Fibroblast of lung (primary cell): Measurements from ENCODE around the gene NCBP3. TPM values are rescaled to one million over a fixed set of nuclear protein-coding genes. Genes with fewer than 3 reads are reported as not detected.

ENCODE experiments used
- DNase-seq, 2 donors: peaks; one replicate each; pipeline versions ENCODE4 v3.0.0 to v3.0.0-alpha.2; 2010; ENCODE audit warnings: low read depth in 2 of 2
- H2AFZ ChIP-seq: 2 replicates; pipeline ENCODE4 v1.5.1; 2012; ENCODE audit warnings: low read length, control low read depth, inconsistent platforms
- H3K27ac ChIP-seq: 2 replicates; pipeline ENCODE4 v1.5.1; 2011; ENCODE audit warnings: low read length, control low read depth; ENCODE audit not compliant: insufficient read depth
- H3K27me3 ChIP-seq: 2 replicates; pipeline ENCODE4 v1.5.1; 2011; ENCODE audit warnings: mild to moderate bottlenecking, low read length; ENCODE audit not compliant: control insufficient read depth, insufficient read depth
- H3K36me3 ChIP-seq: 2 replicates; pipeline ENCODE4 v1.5.1; 2011; ENCODE audit warnings: low read length; ENCODE audit not compliant: control insufficient read depth, insufficient read depth
- H3K4me1 ChIP-seq: 2 replicates; pipeline ENCODE4 v1.5.1; 2011; ENCODE audit warnings: low read length; ENCODE audit not compliant: control insufficient read depth, insufficient read depth; ENCODE audit errors: extremely low read depth
- H3K4me2 ChIP-seq: 2 replicates; pipeline ENCODE4 v1.5.1; 2011; ENCODE audit warnings: low read length, control low read depth; ENCODE audit not compliant: insufficient read depth; ENCODE audit errors: extremely low read depth
- H3K4me3 ChIP-seq, 4 experiments: fragments of 200-600 bp in 1 of 4; sonication (generic) in 1 of 4; replicated peaks in 1 of 4; 2 replicates each; pipeline ENCODE4 v1.5.1; 2011 to 2016; ENCODE audit warnings: low read length in 4 of 4, low read depth in 3 of 4, mild to moderate bottlenecking in 3 of 4, control low read depth in 2 of 4, inconsistent platforms in 1 of 4, mixed read lengths in 1 of 4; ENCODE audit not compliant: insufficient read depth in 1 of 4; ENCODE audit errors: control extremely low read depth in 1 of 4
- H3K79me2 ChIP-seq: 2 replicates; pipeline ENCODE4 v1.5.1; 2012; ENCODE audit warnings: mild to moderate bottlenecking, low read length, inconsistent platforms; ENCODE audit not compliant: control insufficient read depth, insufficient read depth
- H3K9ac ChIP-seq: 2 replicates; pipeline ENCODE4 v1.5.1; 2011; ENCODE audit warnings: mild to moderate bottlenecking, low read length, control low read depth; ENCODE audit not compliant: insufficient read depth
- H3K9me3 ChIP-seq: 2 replicates; pipeline ENCODE4 v1.5.1; 2012; ENCODE audit warnings: low read depth, low read length; ENCODE audit not compliant: control insufficient read depth, insufficient read depth
- H4K20me1 ChIP-seq: 2 replicates; pipeline ENCODE4 v1.5.1; 2011; ENCODE audit warnings: low read length; ENCODE audit not compliant: control insufficient read depth, insufficient read depth; ENCODE audit errors: extremely low read depth
- CTCF ChIP-seq, 2 donors: IDR thresholded peaks in 1 of 2; conservative IDR thresholded peaks in 1 of 2; 1 replicate in 1 of 2; 2 replicates in 1 of 2; pipeline ENCODE4 v1.5.1; 2011 to 2012; ENCODE audit warnings: low read length in 2 of 2, control low read depth in 1 of 2, inconsistent platforms in 1 of 2, low read depth in 1 of 2, mild to moderate bottlenecking in 1 of 2
- EZH2 ChIP-seq: IDR thresholded peaks from 2 replicates; pipeline ENCODE4 v1.5.1; 2012; ENCODE audit warnings: low read length, control low read depth, mild to moderate bottlenecking; ENCODE audit errors: missing control alignments
- polyA plus RNA-seq, 2 donors: library from polyadenylated mRNA; depleted of rRNA in 1 of 2; stranded (reverse) in 1 of 2; unstranded in 1 of 2; fragments of >200 nt; gene quantifications; 2 replicates each; pipeline ENCODE4 v1.2.1, GENCODE V29; 2011 to 2012; ENCODE audit warnings: missing spikeins in 1 of 2
- total RNA-seq: library from RNA; depleted of rRNA; stranded (reverse); fragments of >200 nt; gene quantifications from 2 replicates; pipeline ENCODE4 v1.2.1, GENCODE V29; 2014

The NCBP3 gene
- total and polyA plus RNA-seq, 2 donors (not counting 1 experiment from before 2014, with no cell fraction given) = 20.4 to 23.3 TPM

GRCh38 chr17:3885970-3886369 is 39.9 kb upstream of the NCBP3 start:
- H3K36me3 ChIP-seq = no peaks in the 10 kb centered on the region
- peak; percentile 59 to 76 for DNase-seq
- H3K9ac ChIP-seq = no peak overlapping the region
- H3K4me1 ChIP-seq = peaks cover 4% of the 10 kb centered on the region
- H3K27me3 ChIP-seq = no peaks in the 10 kb centered on the region
- no peaks in the 10 kb centered on the region for H3K9me3 ChIP-seq
- H4K20me1 ChIP-seq = no peaks in the 10 kb centered on the region
- H3K79me2 ChIP-seq = no peaks in the 10 kb centered on the region
- H3K4me2 ChIP-seq = no peak overlapping the region
- no peak overlapping the region for H2AFZ ChIP-seq
- no peak for TF ChIP-seq EZH2
- no peak for TF ChIP-seq CTCF (conservative IDR thresholded peaks at IDR 0.05 in 1 of 2, IDR thresholded peaks at IDR 0.05 in 1 of 2; ENCODE audit: low read depth in 1 of 2, low read length in 2 of 2)
- no peak overlapping the region for H3K27ac ChIP-seq
- no peak overlapping the region for H3K4me3 ChIP-seq

- Histone ChIP-seq H3K4me3 (no peak overlapping the region), H3K27ac (no peak overlapping the region), H3K9me3 (no peaks in the 10 kb centered on the region), H3K27me3 (no peaks in the 10 kb centered on the region), H4K20me1 (no peaks in the 10 kb centered on the region), H3K4me1 (peaks cover 2% of the 10 kb centered on the region), H3K79me2 (no peaks in the 10 kb centered on the region), H3K36me3 (no peaks in the 10 kb centered on the region), H3K9ac (no peak overlapping the region), H3K4me2 (no peak overlapping the region), H2AFZ (no peak overlapping the region)
- peak; percentile 23 to 28 for DNase-seq
- TF ChIP-seq CTCF (conservative IDR thresholded peaks at IDR 0.05 in 1 of 2, IDR thresholded peaks at IDR 0.05 in 1 of 2; ENCODE audit: low read depth in 1 of 2, low read length in 2 of 2) (no peak), EZH2 (no peak)
Observed at GRCh38 chr17:3885271-3885670, 39.2 kb upstream of the NCBP3 start.

GRCh38 chr17:3884188-3884587 is 38.1 kb upstream of the NCBP3 start:
- no peaks in the 10 kb centered on the region for H3K36me3 ChIP-seq
- H3K4me2 ChIP-seq = no peak overlapping the region
- no peaks in the 10 kb centered on the region for H4K20me1 ChIP-seq
- no peaks in the 10 kb centered on the region for H3K4me1 ChIP-seq
- DNase-seq = no peak
- no peak for TF ChIP-seq CTCF (conservative IDR thresholded peaks at IDR 0.05 in 1 of 2, IDR thresholded peaks at IDR 0.05 in 1 of 2; ENCODE audit: low read depth in 1 of 2, low read length in 2 of 2)
- no peak for TF ChIP-seq EZH2
- no peak overlapping the region for H3K27ac ChIP-seq
- H3K9ac ChIP-seq = no peak overlapping the region
- no peak overlapping the region for H2AFZ ChIP-seq
- H3K27me3 ChIP-seq = no peaks in the 10 kb centered on the region
- no peaks in the 10 kb centered on the region for H3K9me3 ChIP-seq
- H3K79me2 ChIP-seq = no peaks in the 10 kb centered on the region
- H3K4me3 ChIP-seq = no peak overlapping the region
